Right atrium auricular region (tissue), 2 donors: ENCODE data around the gene GPHA2. TPM values are rescaled to one million over a fixed set of nuclear protein-coding genes. Genes with fewer than 3 reads are reported as not detected.

Experiments
- DNase-seq: peaks from one replicate; pipeline ENCODE4 v3.0.0-alpha.2; 2019; ENCODE audit warnings: low spot score
- H3K27ac ChIP-seq, 2 donors: fragments of 200-600 bp; sonication (generic); 1 replicate in 1 of 2; 2 replicates in 1 of 2; pipeline ENCODE4 v1.5.1; 2016 to 2019
- H3K27me3 ChIP-seq, 2 donors: fragments of 200-600 bp; sonication (generic); one replicate each; pipeline versions ENCODE4 v1.5.1 to v1.6.0; 2017 to 2019
- H3K36me3 ChIP-seq: fragments of 200-600 bp; sonication (generic); one replicate; pipeline ENCODE4 v1.5.1; 2016
- H3K4me1 ChIP-seq, 2 donors: fragments of 200-600 bp; sonication (generic); one replicate each; pipeline versions ENCODE4 v1.5.1 to v1.6.0; 2017 to 2019
- H3K4me3 ChIP-seq, 2 donors: fragments of 200-600 bp; sonication (generic); 1 replicate in 1 of 2; 2 replicates in 1 of 2; pipeline ENCODE4 v1.5.1; 2017 to 2019; ENCODE audit warnings: mild to moderate bottlenecking in 1 of 2, moderate library complexity in 1 of 2
- H3K9me3 ChIP-seq, 2 donors: fragments of 200-600 bp; sonication (generic); one replicate each; pipeline ENCODE4 v1.5.1; 2019
- total RNA-seq, 2 donors: library from RNA; depleted of rRNA; stranded (reverse); fragments of >200 nt; gene quantifications; one replicate each; pipeline ENCODE4 v1.1.0, GENCODE V29; 2016
- TF ChIP-seq, protein P1 (sequence below), 2 donors: fragments of 200-600 bp; sonication (generic); IDR thresholded peaks; one replicate each; pipeline ENCODE4 v1.5.1; 2019; ENCODE audit warnings: antibody characterized with exemption in 2 of 2

Gene GPHA2
- total RNA-seq, 2 donors from 2014 or later: not detected

DNA sequence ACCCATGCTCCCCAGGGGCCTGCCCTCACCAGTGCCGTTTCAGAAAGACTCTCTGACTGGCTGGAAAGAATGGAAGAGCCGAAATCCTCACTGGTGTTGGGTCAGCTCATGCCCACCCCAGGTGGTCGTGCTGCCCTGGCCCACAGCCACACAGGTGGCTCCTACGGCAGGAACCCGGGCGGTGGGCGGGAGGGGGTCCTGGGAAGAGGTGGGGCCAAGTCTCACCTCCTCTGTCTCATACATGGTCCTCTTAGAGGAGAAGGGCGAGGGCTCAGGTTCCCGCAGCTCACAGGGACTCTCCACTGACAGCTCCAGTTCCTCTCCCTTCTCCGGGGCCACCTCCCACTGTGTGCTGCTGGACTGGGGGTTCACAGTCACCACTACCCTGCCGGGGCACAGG lies 26.9 kb downstream of the GPHA2 start:
- DNase-seq: no peak
- no peaks in the 10 kb centered on the region for H3K27me3 ChIP-seq
- TF ChIP-seq, protein P1, sequence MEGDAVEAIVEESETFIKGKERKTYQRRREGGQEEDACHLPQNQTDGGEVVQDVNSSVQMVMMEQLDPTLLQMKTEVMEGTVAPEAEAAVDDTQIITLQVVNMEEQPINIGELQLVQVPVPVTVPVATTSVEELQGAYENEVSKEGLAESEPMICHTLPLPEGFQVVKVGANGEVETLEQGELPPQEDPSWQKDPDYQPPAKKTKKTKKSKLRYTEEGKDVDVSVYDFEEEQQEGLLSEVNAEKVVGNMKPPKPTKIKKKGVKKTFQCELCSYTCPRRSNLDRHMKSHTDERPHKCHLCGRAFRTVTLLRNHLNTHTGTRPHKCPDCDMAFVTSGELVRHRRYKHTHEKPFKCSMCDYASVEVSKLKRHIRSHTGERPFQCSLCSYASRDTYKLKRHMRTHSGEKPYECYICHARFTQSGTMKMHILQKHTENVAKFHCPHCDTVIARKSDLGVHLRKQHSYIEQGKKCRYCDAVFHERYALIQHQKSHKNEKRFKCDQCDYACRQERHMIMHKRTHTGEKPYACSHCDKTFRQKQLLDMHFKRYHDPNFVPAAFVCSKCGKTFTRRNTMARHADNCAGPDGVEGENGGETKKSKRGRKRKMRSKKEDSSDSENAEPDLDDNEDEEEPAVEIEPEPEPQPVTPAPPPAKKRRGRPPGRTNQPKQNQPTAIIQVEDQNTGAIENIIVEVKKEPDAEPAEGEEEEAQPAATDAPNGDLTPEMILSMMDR (IDR thresholded peaks at IDR 0.05): no peak
- no peaks in the 10 kb centered on the region for H3K9me3 ChIP-seq
- no peak overlapping the region for H3K4me3 ChIP-seq
- H3K4me1 ChIP-seq: no peaks in the 10 kb centered on the region
- no peak overlapping the region for H3K27ac ChIP-seq
- H3K36me3 ChIP-seq: peaks cover 91% of the 10 kb centered on the region

DNA sequence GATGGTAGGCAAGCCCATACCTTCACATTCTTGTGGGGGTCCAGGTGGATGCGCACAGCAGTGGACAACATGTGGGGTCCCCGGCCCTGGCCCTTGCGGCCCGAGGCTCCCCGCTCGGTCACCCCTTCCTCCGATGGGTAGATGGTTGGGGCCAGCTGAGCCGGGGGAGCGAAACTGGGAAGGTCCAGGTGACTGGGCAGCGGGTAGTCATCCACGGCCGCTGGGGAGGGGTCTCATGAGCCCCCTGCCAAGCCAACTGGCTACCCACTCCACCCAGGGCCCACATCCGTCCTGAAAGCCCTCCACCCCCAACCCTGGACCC lies 29.4 kb downstream of the GPHA2 start:
- DNase-seq: no peak
- H3K4me3 ChIP-seq: no peak overlapping the region
- no peaks in the 10 kb centered on the region for H3K4me1 ChIP-seq
- TF ChIP-seq, protein P1 (IDR thresholded peaks at IDR 0.05): no peak
- H3K9me3 ChIP-seq: no peaks in the 10 kb centered on the region
- no peaks in the 10 kb centered on the region for H3K27me3 ChIP-seq
- H3K27ac ChIP-seq: no peak overlapping the region
- peaks cover 90% of the 10 kb centered on the region for H3K36me3 ChIP-seq

DNA sequence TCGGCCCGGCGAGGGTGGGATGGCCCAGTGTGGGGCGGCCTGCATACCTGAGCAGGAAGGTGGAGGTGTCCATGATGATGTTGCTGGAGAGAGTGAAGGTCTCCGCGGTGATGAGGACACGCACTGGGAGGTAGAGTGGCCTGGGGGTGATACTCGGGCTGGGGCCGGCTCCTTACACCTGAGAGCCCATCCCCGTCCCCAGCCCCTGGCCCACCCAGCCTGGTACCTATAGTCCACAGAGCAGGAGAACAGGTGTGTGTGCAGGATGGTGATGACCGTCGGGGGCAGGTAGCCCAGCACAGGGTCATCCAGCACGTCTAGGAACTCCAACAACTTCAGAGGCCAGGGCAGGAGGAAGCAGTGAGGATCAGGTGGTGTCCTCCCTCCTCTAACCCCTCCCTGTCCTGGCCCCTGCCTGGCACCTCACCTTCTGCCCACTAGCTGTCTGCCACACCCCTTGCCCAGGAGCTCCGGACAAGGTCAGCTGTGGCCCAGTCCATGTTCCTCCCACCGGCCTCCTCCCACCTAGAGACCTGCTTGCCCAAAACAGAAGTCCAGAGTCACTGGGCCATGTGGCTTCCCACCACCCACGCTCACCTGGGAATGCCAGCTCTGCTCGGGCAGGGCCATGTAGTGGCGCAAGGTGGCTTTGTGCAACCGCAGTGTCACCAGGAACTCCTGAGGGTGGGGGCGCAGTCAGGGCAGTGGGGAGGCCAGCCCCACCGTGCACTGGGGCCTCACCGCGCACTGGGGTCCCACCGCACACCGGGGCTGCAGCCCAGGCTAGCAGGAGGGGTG lies 30.0 kb downstream of the GPHA2 start:
- TF ChIP-seq, protein P1 (IDR thresholded peaks at IDR 0.05): no peak
- DNase-seq: no peak
- Histone ChIP-seq H3K27ac (no peak overlapping the region), H3K36me3 (peaks cover 89% of the 10 kb centered on the region), H3K4me1 (no peaks in the 10 kb centered on the region), H3K4me3 (no peak overlapping the region), H3K9me3 (no peaks in the 10 kb centered on the region), H3K27me3 (no peaks in the 10 kb centered on the region)

DNA sequence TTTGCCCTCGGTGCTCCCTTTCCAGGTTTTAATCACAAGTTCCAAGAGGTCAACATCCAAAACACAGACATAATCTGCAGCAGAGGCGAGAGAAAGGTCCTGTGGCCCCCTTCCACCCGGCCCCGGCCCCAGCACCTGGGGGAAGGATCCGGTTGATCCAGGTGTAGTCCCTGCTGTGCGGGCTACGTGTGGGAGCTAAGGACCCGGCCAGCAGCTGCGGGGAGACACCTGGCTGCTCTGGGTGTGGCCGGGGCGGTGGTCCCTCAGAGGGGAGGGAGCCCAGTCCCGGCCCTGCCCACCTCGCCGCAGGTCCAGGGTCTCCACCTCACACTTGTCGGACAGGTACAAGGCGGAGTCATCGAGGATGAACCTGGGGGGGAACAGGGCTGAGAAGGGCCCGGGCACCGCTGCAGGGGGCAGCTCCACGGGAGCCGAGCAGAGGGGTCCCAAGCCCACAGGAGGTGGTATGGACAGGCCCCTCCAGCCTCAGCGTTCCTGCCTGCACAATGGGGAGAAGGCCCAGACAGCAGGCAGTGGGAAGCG lies 32.3 kb downstream of the GPHA2 start:
- Histone ChIP-seq H3K4me3 (no peak overlapping the region), H3K36me3 (peaks cover 81% of the 10 kb centered on the region), H3K4me1 (no peaks in the 10 kb centered on the region), H3K27me3 (no peaks in the 10 kb centered on the region), H3K27ac (no peak overlapping the region), H3K9me3 (no peaks in the 10 kb centered on the region)
- TF ChIP-seq, protein P1 (IDR thresholded peaks at IDR 0.05): no peak
- no peak for DNase-seq

DNA sequence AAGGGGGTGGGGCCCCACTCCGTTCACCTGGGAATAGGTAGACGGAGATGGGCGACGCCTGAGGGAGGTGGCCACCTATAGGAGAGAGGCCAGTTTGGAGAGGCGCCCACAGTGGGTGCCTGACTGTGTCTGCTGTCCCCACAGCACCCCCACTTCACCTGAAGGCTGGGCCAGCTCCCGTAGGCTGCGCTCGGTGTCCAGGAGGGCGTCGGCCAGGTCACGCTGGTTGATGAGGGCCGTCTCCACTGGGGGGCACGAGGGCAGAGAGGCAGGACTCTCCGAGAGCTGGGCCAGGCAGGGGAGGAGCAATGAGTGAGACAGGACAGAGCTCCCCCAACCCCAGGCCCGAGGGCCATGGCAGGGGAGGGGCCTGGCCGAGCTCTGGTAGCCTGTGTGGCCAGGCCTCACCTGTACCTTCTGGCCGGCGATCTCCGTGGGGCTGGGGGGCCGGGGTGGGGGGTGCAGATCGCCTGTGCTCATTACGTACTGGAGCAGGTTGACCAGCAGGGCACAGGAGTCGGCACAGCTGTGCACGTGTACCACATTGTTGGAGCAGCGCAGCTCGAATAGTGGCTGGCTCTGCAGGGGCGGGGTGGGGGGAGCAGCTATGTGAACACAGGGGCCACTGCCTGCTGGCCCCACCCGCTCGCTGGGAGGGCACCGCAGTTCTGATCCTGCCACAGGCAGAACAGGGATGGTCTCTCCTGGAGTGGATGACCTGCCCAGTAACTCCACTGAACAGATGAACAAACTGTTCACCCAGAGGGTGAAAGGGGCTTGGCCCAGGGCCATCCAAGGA lies 33.4 kb downstream of the GPHA2 start:
- no peak for DNase-seq
- no peaks in the 10 kb centered on the region for H3K4me1 ChIP-seq
- H3K27me3 ChIP-seq: no peaks in the 10 kb centered on the region
- TF ChIP-seq, protein P1 (IDR thresholded peaks at IDR 0.05): no peak
- H3K4me3 ChIP-seq: no peak overlapping the region
- peaks cover 81% of the 10 kb centered on the region for H3K36me3 ChIP-seq
- no peak overlapping the region for H3K27ac ChIP-seq
- no peaks in the 10 kb centered on the region for H3K9me3 ChIP-seq
